GM12892 (cell line): ENCODE measurements around the gene SLC22A1.
"Not testable (repeated sequence)": the region's sequence is repeated elsewhere in the genome, so short reads cannot be mapped to it uniquely, and the experiment has no call there.

Experiments used
- DNase-seq: peaks from one replicate; pipeline ENCODE4 v3.0.0; 2011; ENCODE audit not compliant: insufficient read length
- FAIRE-seq: peaks from 2 replicates; lab custom pipeline; 2011; peaks lifted over from hg19 to GRCh38; lab: Jason Lieb, UNC
- POLR2A ChIP-seq: IDR thresholded peaks from 2 replicates; pipeline ENCODE4 v1.6.1; 2011; ENCODE audit warnings: low read depth, low read length, control low read depth
- POLR2AphosphoS5 ChIP-seq: IDR thresholded peaks from 2 replicates; pipeline ENCODE4 v1.6.1; 2011; ENCODE audit warnings: low read depth, low read length, control low read depth
- TAF1 ChIP-seq: IDR thresholded peaks from 2 replicates; pipeline ENCODE4 v1.6.1; 2011; ENCODE audit warnings: low read depth, mild to moderate bottlenecking, control low read depth, low read length, borderline replicate concordance

The SLC22A1 gene

DNA sequence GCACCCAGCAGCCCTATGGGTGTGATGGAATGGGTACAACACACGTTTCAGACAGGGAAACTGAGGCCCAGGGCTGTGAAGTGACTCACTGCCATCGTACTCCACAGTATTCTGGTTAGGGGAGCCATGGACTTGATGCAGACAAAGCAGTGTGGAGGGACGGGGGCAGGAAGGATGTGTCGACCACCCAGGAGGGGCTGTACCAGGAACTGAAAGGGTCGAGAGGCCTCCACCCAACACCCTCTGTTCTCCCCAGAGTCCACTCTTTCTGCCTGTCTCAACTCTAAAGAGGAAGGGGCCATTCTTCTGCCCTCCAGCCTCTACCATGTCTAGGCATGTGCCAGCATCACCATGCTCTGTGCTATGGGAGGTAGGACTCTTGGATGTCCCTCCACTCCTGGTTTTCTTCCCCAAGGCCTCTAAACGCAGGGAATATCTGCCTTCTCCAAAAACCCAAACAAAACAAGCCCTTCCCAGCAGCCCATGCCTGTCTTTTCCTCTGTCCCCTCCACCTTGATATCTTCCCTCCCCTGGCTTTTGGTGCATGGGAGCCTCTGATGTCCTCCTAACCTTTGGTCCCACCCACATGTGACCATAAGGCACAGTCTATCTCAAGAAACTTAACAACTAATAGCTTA is 7.4 kb downstream of the SLC22A1 start:
- FAIRE-seq: no peak
- DNase-seq: no peak
- no peak for TF ChIP-seq POLR2A
- TF ChIP-seq TAF1: no peak
- TF ChIP-seq POLR2AphosphoS5: no peak

DNA sequence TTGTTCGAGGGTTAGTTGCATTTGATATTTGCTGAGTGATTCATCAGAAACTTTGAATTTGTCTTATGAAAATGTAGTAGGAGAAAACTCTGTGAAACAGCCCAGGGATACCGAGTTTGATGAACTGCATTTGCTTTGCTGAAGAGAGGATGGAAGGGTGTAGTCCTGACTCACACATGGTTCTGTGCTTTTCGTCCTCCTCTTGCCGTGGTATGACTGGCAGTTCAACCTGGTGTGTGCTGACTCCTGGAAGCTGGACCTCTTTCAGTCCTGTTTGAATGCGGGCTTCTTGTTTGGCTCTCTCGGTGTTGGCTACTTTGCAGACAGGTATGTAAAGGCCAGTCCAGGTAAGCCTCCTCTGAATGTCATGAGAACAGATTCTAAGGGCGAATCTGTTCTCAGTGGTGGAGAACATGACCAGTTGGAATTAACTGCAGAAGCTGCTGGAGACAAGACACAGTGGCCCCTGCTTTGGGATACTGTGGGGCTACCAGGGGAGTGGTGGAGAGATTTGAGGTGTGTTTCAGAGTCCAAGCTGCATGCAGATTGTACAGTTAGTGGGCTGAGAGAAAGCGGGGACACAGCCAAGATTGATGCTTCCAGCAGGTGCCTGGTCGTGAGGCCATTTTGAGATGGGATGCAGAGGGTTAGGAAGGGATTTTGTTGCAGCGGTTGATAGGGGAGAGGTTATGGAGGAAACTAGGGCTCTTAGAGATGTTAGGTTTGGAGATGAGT is 8.4 kb downstream of the SLC22A1 start:
- FAIRE-seq (no peak), DNase-seq (no peak)
- TF ChIP-seq POLR2A: no peak
- no peak for TF ChIP-seq TAF1
- TF ChIP-seq POLR2AphosphoS5: no peak

DNA sequence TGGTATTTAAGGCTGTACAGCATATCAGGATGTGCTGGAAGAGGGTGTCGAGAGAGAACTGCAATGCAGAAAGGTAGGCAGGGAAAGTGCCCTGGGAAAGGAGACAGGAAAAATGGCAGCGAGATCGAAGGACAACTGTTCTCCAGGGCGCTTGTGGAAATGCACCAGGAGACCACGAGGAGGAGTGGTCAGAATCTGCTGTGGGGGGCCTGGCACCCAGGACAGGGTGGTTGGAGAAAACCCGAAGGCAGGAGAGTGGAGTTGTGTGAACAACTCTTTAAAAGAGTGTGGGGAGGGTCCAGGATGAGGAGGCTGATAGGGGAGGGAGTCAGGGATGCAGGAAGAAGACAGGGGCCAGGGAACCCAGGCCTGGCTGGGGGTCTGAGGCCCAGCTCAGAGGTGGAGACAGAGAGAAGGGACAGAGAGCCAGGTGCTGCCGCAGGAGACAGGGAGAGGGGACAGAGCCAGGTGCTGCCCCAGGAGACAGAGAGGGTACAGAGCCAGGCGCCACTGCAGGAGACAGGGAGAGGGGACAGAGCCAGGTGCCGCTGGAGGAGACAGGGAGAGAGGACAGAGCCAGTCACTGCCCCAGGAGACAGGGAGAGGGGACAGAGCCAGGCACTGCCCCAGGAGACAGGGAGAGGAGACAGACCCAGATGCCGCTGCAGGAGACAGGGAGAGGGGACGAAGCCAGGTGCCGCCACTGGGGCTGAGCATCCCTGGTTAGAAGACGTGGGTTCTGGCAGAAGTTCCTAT is 9.3 kb downstream of the SLC22A1 start:
- FAIRE-seq (no peak), DNase-seq (no peak)
- no peak for TF ChIP-seq POLR2AphosphoS5
- no peak for TF ChIP-seq TAF1
- TF ChIP-seq POLR2A: no peak

DNA sequence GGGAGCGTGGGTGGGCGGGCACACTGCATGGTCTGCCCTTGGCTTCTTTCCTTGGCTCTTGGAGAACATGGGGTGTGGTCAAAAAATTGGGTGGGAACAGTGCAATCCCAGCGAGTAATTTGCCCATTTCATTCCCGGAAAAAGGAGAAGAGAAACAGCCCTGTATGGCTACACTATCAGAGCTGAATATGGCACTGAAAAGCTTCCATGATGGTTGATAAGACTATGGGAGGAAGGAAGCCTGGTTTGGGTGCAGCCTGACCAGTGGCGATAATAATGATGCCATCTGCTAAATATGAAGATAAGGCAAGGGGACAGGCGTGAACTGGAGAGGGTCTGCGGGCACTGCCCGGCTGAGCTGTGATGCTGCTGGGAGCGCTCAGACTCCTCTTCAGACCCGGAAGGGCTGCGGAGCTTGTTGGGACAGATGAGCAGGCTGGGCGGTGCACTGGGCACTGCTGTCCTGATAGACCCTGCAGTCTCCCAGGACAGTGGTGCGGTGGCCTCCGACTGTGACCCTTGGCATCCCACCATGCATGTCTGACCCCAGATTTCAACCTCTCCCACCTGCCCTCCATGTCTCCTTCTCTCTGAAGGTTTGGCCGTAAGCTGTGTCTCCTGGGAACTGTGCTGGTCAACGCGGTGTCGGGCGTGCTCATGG is 10.2 kb downstream of the SLC22A1 start:
- DNase-seq (no peak), FAIRE-seq (no peak)
- TF ChIP-seq TAF1: no peak

DNA sequence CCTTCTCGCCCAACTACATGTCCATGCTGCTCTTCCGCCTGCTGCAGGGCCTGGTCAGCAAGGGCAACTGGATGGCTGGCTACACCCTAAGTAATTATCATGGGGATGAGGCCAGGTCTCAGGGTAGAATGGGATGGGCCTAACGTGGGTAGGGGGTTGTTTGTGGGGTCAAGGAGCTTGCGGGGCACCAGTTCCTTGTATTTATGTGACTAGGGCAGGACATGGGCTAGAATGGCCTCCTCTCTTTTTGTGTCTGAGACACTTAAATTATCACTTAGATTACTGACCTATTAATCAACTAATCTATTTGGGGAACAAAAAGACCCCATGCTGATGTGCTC is 10.7 kb downstream of the SLC22A1 start:
- DNase-seq (no peak), FAIRE-seq (no peak)
- TF ChIP-seq POLR2AphosphoS5: no peak
- TF ChIP-seq TAF1: no peak
- no peak for TF ChIP-seq POLR2A

DNA sequence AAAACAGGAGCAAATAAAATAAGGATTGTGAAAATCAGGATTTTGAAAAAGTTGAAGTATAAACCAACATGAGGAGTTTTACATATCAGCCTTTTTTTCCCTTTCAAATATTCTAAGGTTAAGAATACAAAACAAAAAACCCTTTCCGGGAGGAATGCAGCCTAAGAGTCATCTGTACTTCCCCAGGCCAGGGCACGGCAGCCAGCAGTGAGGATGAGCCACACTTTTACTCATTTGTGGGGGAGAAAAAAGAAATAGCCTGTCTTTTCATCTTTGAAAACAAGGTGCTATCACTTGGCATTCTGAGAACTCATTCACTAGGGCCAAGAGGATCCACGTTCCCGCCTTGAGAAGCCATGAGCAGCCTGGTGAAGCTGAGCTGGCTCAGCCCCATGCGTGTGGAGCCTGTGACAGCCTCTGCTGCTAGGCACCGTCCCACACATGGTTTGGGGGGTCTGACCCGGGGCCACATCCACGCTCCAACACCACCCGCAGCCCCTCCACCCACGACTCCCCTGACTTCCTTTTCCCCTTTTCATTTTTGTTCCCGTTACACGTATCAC is 11.2 kb downstream of the SLC22A1 start:
- no peak for FAIRE-seq
- no peak for DNase-seq
- no peak for TF ChIP-seq POLR2A
- no peak for TF ChIP-seq POLR2AphosphoS5
- TF ChIP-seq TAF1: no peak

DNA sequence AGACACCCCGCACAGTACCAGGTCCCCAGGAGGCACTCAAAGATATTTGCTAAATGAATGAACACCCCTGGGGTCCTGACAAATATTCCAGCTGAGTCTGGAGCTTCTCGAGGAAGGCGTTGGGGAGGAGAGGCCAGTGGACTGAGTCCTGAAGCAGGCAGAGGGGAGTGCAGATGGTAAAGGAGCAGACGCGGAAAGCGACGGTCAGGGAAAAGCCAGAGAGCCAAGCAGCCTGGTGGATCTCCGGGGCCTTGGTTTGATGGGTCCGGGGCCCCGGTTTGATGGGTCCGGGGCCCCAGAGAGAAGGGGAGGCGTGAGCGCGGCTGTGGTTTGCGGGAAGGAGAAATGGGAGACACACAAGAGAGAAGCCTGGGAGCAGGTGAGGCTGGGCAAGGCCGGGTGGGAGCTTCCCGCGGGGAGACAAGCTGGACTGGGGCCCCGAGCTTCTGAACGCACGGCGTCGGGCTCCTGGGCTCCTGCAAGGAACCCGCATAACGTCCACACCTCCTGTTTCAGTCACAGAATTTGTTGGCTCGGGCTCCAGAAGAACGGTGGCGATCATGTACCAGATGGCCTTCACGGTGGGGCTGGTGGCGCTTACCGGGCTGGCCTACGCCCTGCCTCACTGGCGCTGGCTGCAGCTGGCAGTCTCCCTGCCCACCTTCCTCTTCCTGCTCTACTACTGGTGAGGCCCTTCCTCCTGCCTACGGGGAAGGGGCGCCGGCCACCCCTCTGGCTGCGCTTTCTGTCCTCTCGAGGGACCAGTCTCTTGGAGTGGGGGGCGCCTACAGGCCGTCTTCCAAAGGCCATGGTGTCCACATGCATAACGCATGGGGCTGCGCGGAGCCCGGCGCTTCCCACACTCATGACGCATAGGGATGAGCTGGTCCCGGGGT is 12.1 kb downstream of the SLC22A1 start:
- no peak for DNase-seq
- no peak for FAIRE-seq

DNA sequence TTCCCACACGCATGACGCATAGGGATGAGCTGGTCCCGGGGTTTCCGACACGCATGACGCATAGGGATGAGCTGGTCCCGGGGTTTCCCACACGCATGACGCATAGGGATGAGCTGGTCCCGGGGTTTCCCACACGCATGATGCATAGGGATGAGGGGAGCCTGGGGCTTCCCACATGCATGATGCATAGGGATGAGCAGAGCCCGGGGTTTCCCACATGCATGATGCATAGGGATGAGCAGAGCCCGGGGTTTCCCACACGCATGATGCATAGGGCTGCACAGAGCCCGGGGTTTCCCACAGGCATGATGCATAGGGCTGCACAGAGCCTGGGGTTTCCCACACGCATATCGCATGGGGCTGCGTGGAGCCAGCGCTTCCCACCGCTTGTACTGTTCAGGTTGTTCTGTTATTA is 12.7 kb downstream of the SLC22A1 start:
- not testable (repeated sequence) for DNase-seq, FAIRE-seq

More for the DNA sequence above, 12.1 kb downstream of the SLC22A1 start:
- TF ChIP-seq POLR2A (no peak), TAF1 (no peak), POLR2AphosphoS5 (no peak)

DNA sequence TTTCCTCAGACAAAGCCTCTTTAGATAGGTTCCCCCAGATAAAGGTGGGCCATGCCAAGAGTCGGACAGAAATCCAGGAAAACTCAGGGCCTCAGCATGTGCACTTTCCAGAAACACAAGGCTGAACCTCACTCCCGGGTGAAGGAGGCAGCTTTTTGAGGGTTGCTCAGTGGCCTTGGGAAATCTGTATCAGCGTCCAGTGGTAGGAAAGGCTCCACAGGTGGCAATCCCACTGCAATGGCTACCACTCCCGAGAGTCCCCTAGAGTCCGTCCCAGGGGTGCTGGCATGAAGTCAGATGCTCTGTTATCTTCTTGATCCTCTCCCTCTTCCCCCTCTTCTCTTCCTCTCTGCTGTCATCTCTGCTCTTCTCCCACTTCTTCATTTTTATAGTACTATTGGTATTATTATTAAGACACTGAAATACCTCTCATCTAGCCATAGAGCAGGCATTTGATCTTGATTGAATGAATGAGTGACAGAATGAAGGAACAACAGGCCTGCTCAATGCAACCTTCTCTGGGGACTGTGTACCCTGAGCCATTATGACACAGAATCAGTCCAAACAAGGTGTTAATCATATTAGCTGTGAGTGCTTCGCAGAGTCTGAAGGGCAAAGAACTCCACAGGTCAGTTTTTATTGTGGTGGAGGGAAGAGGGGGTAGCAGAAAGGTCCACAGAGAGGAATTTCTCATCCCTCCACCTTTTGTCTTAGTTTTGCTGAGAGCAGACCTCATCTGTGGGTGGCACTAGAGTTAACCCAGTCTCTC is 13.3 kb downstream of the SLC22A1 start:
- no peak for TF ChIP-seq TAF1
- no peak for TF ChIP-seq POLR2A
- no peak for TF ChIP-seq POLR2AphosphoS5
- no peak for FAIRE-seq
- DNase-seq: no peak

- FAIRE-seq (no peak), DNase-seq (no peak)
- TF ChIP-seq TAF1 (no peak), POLR2AphosphoS5 (no peak), POLR2A (no peak)
Observed at GRCh38 chr6:160135907-160136655, 14.5 kb downstream of the SLC22A1 start.
